Effector memory CD8-positive, alpha-beta T cell (primary cell): ENCODE results near the gene METRN.

ENCODE experiments used
- ATAC-seq: fragments of 150-1000 bp; cut with Tn5 transposase; replicated peaks from 2 replicates; pipeline ENCODE4 v1.10.0; 2021; ENCODE audit warnings: mild to moderate bottlenecking, moderate library complexity
- DNase-seq, 3 experiments: peaks; one replicate each; pipeline ENCODE4 v3.0.0; 2021
- H3K27ac Mint-ChIP-seq, 2 donors: one replicate each; pipeline ENCODE4 v1.8.0; 2022; ENCODE audit warnings: mild to moderate bottlenecking in 2 of 2, mixed read lengths in 2 of 2, moderate library complexity in 2 of 2
- H3K27me3 Mint-ChIP-seq, 2 donors: one replicate each; pipeline ENCODE4 v1.8.0; 2022; ENCODE audit warnings: mixed read lengths in 2 of 2
- H3K36me3 Mint-ChIP-seq: one replicate; pipeline ENCODE4 v1.8.0; 2022; ENCODE audit warnings: mild to moderate bottlenecking, moderate library complexity, mixed read lengths; ENCODE audit not compliant: insufficient read depth
- H3K4me1 Mint-ChIP-seq, 2 donors: one replicate each; pipeline ENCODE4 v1.8.0; 2022; ENCODE audit warnings: low read depth in 2 of 2, mixed read lengths in 2 of 2
- H3K4me3 Mint-ChIP-seq, 2 donors: one replicate each; pipeline ENCODE4 v1.8.0; 2022; ENCODE audit warnings: mild to moderate bottlenecking in 2 of 2, mixed read lengths in 2 of 2, moderate library complexity in 2 of 2
- H3K9me3 Mint-ChIP-seq, 2 donors: one replicate each; pipeline ENCODE4 v1.8.0; 2022; ENCODE audit warnings: mixed read lengths in 2 of 2
- total RNA-seq, 9 experiments: gene quantifications; one replicate each; lab custom pipeline; 2026; lab: John Stamatoyannopoulos, UW

The METRN gene
- total RNA-seq, result 4.0 to 12.3 (median 10.3) reads per million in 9 experiments

GRCh38 chr16:714558-715476, at the start of gene METRN:
METRN (plus strand) TSS chr16:715118; CDS start chr16:715290, 172 bp downstream.
- Mint-ChIP-seq H3K27ac (no peak within 1 kb of the TSS), H3K4me3 (peak within 1 kb of the TSS; percentile 56 to 65), H3K4me1 (peaks cover 10 to 11% of the 10 kb centered on the region in 2 donors), H3K27me3 (peaks cover 0 to 24% of the 10 kb centered on the region in 2 donors), H3K9me3 (no peaks in the 10 kb centered on the region), H3K36me3 (peaks cover 2% of the 10 kb centered on the region)
- peak; percentile 89 for ATAC-seq
- peak; percentile 86 to 89 (median 88) for DNase-seq

GRCh38 chr16:666572-666971, 48.3 kb upstream of the METRN start:
- Mint-ChIP-seq H3K27ac (peak overlapping the region in 1 of 2 donors; percentile 82), H3K4me3 (no peak overlapping the region), H3K4me1 (peaks cover 3 to 10% of the 10 kb centered on the region in 2 donors), H3K36me3 (peaks cover 18% of the 10 kb centered on the region), H3K9me3 (no peaks in the 10 kb centered on the region), H3K27me3 (no peaks in the 10 kb centered on the region)
- DNase-seq (no peak), ATAC-seq (no peak)

GRCh38 chr16:667113-667779, 47.7 kb upstream of the METRN start:
- H3K9me3 Mint-ChIP-seq, result no peaks in the 10 kb centered on the region
- peak overlapping the region; percentile 82 to 85 for H3K27ac Mint-ChIP-seq
- no peak for DNase-seq
- peaks cover 3 to 10% of the 10 kb centered on the region in 2 donors for H3K4me1 Mint-ChIP-seq
- no peaks in the 10 kb centered on the region for H3K27me3 Mint-ChIP-seq
- ATAC-seq, result no peak
- peaks cover 18% of the 10 kb centered on the region for H3K36me3 Mint-ChIP-seq
- H3K4me3 Mint-ChIP-seq, result peak overlapping the region; percentile 78 to 80

- H3K27ac Mint-ChIP-seq, result peak within 1 kb of the TSS; percentile 82 to 85
- H3K27me3 Mint-ChIP-seq, result no peaks in the 10 kb centered on the region
- H3K4me1 Mint-ChIP-seq, result peaks cover 3 to 10% of the 10 kb centered on the region in 2 donors
- DNase-seq (peak; percentile 89 to 94 (median 92)), ATAC-seq (peak; percentile 96)
- no peaks in the 10 kb centered on the region for H3K9me3 Mint-ChIP-seq
- peak within 1 kb of the TSS; percentile 78 to 80 for H3K4me3 Mint-ChIP-seq
- H3K36me3 Mint-ChIP-seq, result peaks cover 18% of the 10 kb centered on the region
These were observed 47.0 kb upstream of the METRN start, which contains the start of gene RHOT2 for GRCh38 chr16:667780-668518. RHOT2 (plus strand) TSS chr16:668132; CDS start chr16:668200, 68 bp downstream.

- Mint-ChIP-seq H3K4me1 (peaks cover 3 to 10% of the 10 kb centered on the region in 2 donors), H3K27me3 (no peaks in the 10 kb centered on the region), H3K36me3 (peaks cover 18% of the 10 kb centered on the region), H3K9me3 (no peaks in the 10 kb centered on the region), H3K27ac (peak overlapping the region in 1 of 2 donors; percentile 32), H3K4me3 (peak overlapping the region; percentile 78 to 80)
- peak; percentile 8 for ATAC-seq
- DNase-seq, result no peak
These were observed 46.3 kb upstream of the METRN start for GRCh38 chr16:668519-669171.

GRCh38 chr16:669666-670065, 45.3 kb upstream of the METRN start:
- DNase-seq (no peak), ATAC-seq (no peak)
- Mint-ChIP-seq H3K27me3 (no peaks in the 10 kb centered on the region), H3K9me3 (no peaks in the 10 kb centered on the region), H3K36me3 (peaks cover 18% of the 10 kb centered on the region), H3K4me1 (peaks cover 3 to 10% of the 10 kb centered on the region in 2 donors), H3K27ac (peak overlapping the region in 1 of 2 donors; percentile 41), H3K4me3 (peak overlapping the region; percentile 32 to 46)

GRCh38 chr16:670485-671352, 44.2 kb upstream of the METRN start:
- no peak overlapping the region for H3K4me3 Mint-ChIP-seq
- no peak for DNase-seq
- peaks cover 18% of the 10 kb centered on the region for H3K36me3 Mint-ChIP-seq
- no peaks in the 10 kb centered on the region for H3K9me3 Mint-ChIP-seq
- H3K4me1 Mint-ChIP-seq, result peaks cover 7 to 16% of the 10 kb centered on the region in 2 donors
- H3K27me3 Mint-ChIP-seq, result peaks cover 0 to 6% of the 10 kb centered on the region in 2 donors
- no peak for ATAC-seq
- H3K27ac Mint-ChIP-seq, result no peak overlapping the region

- H3K27ac Mint-ChIP-seq, result no peak overlapping the region
- no peaks in the 10 kb centered on the region for H3K9me3 Mint-ChIP-seq
- DNase-seq, result no peak
- H3K36me3 Mint-ChIP-seq, result peaks cover 18% of the 10 kb centered on the region
- peaks cover 0 to 6% of the 10 kb centered on the region in 2 donors for H3K27me3 Mint-ChIP-seq
- no peak for ATAC-seq
- H3K4me3 Mint-ChIP-seq, result no peak overlapping the region
- peaks cover 7 to 16% of the 10 kb centered on the region in 2 donors for H3K4me1 Mint-ChIP-seq
These were observed 43.4 kb upstream of the METRN start for GRCh38 chr16:671353-672131.

GRCh38 chr16:672371-672770, 42.5 kb upstream of the METRN start:
- H3K27ac Mint-ChIP-seq, result no peak overlapping the region
- no peak overlapping the region for H3K4me3 Mint-ChIP-seq
- H3K4me1 Mint-ChIP-seq, result peaks cover 7 to 18% of the 10 kb centered on the region in 2 donors
- peaks cover 18% of the 10 kb centered on the region for H3K36me3 Mint-ChIP-seq
- peaks cover 0 to 6% of the 10 kb centered on the region in 2 donors for H3K27me3 Mint-ChIP-seq
- no peaks in the 10 kb centered on the region for H3K9me3 Mint-ChIP-seq
- DNase-seq (no peak), ATAC-seq (no peak)

- DNase-seq (no peak), ATAC-seq (no peak)
- H3K9me3 Mint-ChIP-seq, result no peaks in the 10 kb centered on the region
- peaks cover 16% of the 10 kb centered on the region for H3K36me3 Mint-ChIP-seq
- no peak overlapping the region for H3K4me3 Mint-ChIP-seq
- peaks cover 0 to 6% of the 10 kb centered on the region in 2 donors for H3K27me3 Mint-ChIP-seq
- H3K4me1 Mint-ChIP-seq, result peaks cover 7 to 16% of the 10 kb centered on the region in 2 donors
- H3K27ac Mint-ChIP-seq, result no peak overlapping the region
These were observed 42.1 kb upstream of the METRN start for GRCh38 chr16:672851-673250.

GRCh38 chr16:673399-673991, 41.4 kb upstream of the METRN start:
- no peak overlapping the region for H3K27ac Mint-ChIP-seq
- DNase-seq (no peak), ATAC-seq (no peak)
- no peaks in the 10 kb centered on the region for H3K9me3 Mint-ChIP-seq
- H3K4me1 Mint-ChIP-seq, result peaks cover 7 to 16% of the 10 kb centered on the region in 2 donors
- peaks cover 13% of the 10 kb centered on the region for H3K36me3 Mint-ChIP-seq
- peaks cover 0 to 6% of the 10 kb centered on the region in 2 donors for H3K27me3 Mint-ChIP-seq
- no peak overlapping the region for H3K4me3 Mint-ChIP-seq
